Stimulated activated CD8-positive, alpha-beta memory T cell treated with anti-CD3 and anti-CD28 coated beads, Interleukin-7, amount 100 ng/mL, for 48 hours (primary cell): Measurements from ENCODE around the gene DPH6.
"Not testable (repeated sequence)": the region's sequence is repeated elsewhere in the genome, so short reads cannot be mapped to it uniquely, and the experiment has no call there.

Experiments
- DNase-seq, 2 donors: peaks; one replicate each; pipeline ENCODE4 v3.0.0-alpha.2; 2020; ENCODE audit warnings: low read depth in 1 of 2; ENCODE audit errors: extremely low read depth in 1 of 2

DPH6 gene

DNA sequence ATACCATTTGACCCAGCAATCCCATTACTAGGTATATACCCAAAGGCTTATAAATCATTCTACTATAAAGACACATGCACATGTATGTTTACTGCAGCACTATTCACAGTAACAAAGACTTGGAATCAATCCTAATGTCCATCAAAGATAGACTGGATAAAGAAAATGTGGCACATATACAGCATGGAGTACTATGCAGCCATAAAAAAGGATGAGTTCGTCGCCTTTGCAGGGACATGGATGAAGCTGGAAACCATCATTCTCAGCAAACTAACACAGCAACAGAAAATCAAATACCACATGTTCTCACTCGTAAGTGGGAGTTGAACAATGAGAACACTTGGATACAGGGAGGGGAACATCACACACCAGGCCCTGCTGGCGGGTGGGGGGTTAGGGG lies 104.7 kb downstream of the DPH6 start:
- DNase-seq, result not testable (repeated sequence)

DNA sequence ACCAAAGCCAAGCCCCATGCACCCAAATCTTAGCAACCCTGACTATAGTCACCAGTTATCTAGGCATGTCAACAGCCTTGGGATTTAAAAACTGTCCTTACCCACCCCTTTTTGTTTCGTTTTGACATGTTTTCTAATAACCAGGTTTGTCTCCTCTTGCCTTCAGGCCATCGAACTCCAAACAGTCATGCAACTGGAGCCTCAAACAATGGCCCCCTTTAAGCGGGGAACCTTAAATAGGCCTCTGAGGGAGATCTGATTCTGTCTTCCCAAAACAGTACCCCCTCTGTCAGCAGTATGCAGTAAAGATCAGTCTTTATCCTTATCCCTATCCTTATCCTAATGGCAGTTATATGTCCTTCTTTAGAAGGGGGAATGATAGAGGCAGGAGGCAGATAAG lies 105.7 kb downstream of the DPH6 start:
- DNase-seq, result no peak

DNA sequence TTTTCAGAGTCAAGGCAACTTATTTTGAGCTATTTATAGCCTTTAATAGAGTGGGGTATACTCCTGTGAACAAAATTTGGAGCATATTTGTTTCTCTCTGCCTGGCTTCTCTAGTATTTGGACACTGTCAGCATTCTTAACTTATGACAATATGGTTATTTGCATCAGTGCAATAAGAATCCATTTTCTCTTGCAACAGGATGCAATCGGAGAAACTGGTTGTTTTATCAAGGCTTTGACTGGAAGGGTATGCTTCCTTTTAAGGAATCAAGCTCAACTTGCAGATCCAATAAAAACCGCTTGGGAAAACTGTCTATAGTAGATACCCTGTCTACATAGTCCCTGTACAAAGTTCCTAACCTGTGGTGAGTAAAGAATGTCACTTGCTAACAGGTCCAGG lies 106.7 kb downstream of the DPH6 start:
- DNase-seq, result no peak

DNA sequence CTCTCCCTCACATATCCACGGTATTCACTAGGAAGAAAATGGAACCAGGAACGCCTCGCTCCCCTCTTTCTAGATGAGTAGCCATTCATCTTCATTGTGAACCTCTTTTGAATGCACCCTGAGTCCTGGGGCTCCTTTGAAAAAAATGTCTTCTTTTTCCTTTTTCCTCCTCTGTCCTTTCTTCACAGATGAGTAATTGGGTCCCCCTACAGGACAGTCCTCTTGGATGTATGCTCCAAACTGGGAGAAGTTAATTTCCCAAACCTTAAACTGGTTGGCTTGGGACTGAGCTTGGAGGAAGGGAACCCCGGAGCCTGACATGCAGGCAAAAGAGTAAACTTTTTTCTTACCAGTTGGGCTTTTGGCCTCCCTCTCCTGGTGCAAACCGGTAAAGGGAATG lies 108.8 kb downstream of the DPH6 start:
- no peak for DNase-seq

DNA sequence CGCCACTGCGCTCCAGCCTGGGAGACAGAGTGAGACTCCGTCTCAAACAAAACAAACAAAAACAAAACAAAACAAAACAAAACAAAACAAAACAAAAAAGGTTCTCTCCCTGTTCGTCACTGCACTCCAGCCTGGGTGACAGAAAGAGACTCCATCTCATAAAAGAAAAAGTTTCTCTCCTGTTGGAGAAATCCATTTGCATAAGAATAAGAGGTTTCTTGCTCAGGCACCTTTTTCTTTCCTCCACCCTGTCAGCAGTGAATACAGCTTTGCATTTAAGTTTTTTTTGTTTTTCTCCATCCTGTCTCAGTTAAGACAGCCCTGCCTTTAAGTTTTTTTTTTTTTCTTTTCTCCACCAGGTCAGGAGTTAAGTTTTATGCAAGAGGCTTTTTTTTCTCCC lies 109.5 kb downstream of the DPH6 start:
- no peak for DNase-seq

DNA sequence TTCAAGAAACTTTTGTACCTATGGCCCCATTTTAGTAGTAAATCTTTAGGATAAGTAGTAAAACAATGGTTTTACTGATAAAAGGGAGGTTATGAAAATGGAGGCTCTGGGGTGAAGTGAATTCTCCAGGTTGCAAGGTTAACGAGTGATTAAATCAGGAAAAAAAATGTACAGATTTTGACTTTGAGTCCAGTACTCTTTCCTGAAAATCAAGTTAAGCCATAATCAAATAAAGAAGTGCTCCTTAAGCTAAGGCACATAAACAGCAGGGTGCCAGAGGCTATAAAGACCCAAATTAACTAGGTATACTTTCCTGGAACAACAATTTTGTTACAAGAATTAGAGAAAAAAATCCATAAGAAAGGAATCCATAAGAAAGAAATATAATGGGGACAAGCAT lies 114.7 kb downstream of the DPH6 start:
- no peak for DNase-seq

DNA sequence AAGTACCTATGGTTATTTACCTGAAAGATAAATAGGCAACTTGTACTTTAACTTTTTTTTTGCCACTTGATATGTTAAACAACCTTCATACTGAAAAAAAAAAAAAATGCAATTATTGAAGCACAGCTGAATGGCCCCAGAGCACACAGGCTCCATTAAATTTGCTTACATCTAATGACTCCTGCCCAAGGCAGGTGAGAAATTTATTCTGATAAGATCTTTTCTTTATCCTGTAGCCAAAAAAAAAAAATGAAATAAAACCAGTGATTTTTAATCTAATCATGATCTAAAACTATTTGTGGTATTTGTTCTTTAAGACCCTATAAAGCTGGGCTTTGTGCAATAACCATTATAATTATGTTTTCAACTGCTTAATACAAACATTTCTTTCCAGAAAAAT lies 115.7 kb downstream of the DPH6 start:
- no peak for DNase-seq

DNA sequence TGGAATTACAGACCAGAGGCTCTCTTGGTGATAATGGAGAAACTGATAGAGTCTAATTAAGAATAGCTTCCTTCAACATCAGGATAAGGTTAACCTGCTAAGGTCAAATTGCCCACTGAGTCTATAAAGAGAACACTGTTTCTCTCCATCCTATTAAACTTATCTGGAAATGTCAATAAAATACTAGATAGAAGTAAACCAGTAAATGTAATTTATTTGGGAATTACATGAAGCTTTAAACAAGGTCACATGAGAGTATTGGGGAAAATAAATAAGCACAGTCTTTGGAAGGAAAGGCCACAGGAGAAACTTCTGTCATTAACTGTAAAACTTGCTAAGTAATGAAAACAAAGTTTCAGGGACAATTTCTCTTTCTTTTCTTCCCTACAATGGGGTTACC lies 118.5 kb downstream of the DPH6 start:
- DNase-seq, result no peak

DNA sequence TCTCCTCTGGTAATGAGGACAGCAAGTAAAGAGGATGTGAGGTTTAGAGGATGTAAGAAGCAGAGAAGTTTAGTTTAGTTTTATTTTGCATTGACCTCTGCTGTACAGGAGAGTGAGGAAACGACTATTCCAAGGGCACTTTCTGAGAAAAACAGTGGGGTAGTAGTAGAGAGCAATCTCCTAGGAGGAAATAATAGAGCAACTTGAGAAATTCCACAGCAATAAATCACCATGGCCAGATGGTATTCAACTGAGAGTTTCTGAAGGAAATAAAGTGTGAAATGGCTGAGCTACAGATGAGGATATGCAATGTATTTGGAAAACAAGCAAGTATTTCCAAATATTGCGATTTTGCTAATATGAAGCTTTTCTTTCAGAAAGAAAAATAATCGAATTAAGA lies 118.9 kb downstream of the DPH6 start:
- DNase-seq, result no peak

DNA sequence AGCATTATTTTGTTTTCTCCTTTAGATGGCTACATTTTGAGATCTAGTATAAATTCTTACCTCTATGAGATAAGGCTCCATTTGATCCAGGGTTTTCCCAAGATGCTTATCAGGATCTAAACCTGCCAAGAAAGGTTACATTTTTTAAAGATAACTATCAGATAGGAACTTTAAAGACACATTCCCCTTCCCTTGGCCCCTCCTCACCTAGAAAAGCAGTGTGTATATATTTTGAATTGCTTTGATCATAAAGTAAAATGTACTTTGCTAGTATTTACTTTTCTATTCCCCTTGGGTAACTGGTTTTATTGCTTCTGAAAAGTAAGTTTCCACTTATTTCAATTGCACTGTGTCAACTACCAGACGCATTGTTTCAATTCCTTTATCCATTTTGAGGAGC lies 135.2 kb downstream of the DPH6 start:
- no peak for DNase-seq

DNA sequence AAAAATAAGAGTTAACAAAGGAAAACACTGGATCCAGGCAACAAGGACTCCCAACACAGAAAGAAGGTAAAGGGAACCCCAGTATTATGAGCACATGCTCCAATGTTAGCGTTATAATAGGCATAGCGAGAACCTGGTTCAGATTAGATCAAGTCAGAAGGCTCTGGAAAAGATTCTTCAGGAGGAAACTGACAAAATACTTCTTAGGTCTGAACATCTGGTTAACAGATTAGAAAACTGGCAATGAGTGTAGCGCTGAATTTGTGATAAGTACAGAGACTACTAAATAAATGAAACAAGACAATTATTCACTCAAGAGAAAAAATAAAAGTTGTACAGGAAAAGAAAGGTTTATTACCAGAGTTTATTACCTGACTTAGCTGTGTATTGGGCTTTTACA lies 146.1 kb downstream of the DPH6 start:
- DNase-seq, result no peak

DNA sequence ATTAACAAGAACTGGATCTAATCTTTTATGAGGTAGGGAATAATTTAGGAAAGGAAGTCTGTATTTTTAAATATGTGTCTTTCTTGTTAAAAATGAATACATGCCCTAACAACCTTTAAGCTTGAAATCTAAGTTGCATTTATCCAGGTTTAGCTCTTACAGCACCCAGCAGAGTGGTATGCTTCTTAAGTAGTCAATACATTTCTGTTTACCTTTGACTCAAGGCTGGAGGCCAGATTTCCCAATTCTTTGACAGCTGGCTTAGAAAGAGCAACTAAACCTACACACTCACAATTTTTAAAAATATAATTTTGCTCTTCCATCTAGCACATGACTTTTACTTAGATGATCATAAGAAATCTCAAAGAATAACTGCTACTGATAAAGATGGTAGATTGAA lies 148.9 kb downstream of the DPH6 start:
- no peak for DNase-seq

DNA sequence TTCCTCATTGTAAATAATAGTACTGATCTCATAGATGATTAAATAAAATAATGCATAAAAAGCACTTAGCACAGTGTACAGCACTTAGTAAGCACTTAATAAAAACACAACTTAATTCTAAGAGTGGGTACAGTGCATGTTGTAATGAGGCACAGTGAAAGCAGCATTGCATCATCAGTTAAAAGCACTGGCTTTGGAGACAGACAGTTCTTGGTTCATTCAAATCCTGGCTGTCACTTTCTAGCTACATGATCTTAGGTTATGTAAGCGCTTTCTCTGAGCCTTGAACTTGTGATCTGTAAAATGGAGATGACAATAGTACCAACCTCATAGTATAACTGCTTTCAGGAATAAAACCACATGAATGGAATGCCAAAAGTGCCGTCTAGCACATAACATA lies 151.5 kb downstream of the DPH6 start:
- DNase-seq, result no peak

DNA sequence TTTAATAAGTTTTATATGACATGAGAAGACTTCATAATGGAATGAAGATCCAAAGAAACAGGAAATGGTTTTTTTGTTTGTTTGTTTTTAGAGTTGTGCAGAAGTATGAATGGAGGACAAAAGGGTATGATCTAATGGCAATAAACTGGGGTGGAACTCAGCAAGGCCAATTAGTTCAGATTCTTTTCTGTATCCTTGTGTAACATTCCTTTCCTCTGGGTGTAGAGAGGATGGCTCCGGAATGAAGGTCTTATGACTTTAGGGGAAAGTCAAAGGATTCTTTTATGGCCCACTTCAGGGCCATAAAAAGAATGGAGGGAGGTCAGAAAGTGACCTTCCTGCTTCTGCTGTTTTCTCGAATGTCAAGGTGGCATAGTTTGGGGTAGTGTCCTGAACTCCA lies 152.6 kb downstream of the DPH6 start:
- no peak for DNase-seq

DNA sequence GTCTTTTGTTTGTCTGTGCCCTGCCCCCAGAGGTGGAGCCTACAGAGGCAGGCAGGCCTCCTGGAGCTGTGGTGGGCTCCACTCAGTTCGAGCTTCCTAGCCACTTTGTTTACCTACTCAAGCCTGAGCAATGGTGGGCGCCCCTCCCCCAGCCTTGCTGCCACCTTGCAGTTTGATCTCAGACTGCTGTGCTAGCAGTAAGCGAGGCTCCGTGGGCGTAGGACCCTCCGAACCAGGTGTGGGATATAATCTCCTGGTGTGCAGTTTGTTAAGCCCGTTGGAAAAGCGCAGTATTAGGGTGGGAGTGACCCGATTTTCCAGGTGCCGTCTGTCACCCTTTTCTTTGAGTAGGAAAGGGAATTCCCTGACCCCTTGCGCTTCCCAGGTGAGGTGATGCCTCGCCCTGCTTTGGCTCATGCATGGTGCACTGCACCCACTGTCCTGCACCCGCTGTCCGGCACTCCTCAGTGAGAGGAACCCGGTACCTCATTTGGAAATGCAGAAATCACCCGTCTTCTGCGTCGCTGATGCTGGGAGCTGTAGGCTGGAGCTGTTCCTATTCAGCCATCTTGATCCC lies 154.5 kb downstream of the DPH6 start:
- not testable (repeated sequence) for DNase-seq

DNA sequence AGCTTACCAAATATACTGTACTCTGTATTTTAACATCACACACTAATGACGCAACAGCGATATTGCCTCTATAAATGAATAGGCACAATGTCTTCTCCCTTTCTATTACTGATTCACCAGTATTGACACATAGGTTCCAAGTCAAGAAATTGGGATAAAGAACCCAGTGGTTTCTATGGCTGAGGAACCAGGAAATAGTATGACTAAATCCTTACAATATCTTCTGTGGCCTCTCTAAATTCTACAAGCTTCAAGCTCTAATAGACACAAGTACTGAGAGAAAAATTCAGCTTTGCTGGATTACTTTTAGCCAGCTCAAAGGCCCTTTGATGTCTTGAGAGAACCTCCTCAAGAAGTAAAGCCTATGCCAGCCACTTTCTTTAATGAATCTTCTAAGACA lies 162.5 kb downstream of the DPH6 start:
- no peak for DNase-seq

DNA sequence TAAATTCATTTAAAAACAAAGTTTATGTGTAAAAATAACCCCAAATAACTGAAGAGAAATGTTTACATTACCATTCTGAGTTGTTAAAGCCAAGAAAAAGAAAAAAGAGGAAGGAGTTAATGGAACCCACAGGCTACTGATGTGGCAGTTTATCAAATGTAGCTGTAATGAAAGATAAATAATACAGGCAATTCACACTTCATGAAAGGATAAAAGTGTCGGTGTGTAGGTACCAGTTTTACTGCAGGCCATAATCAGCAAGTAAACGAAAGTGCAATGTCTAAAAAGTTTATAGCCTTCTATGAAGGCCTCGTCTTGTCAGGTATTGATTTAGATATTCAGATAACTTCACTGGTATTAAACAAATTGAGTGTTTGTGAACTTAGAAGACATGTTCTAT lies 164.6 kb downstream of the DPH6 start:
- DNase-seq, result no peak

DNA sequence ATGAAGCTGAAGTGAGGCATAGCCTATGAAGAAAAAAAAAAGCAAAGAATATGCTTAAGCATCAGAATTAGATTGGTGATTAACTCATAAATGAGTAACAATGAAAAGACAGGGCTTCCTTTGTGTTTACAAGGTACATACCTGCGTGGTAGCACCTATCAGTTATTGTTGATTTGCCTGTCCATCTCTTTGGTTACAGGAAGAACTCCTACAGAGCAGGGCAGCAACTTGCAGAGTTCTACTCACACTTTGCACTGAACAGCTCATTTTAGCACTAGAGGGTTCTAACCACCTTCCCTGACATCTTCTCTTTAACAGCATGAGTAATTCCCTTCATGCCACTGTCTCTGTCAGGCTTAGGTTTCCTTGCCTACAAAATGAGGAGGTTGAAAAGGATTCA lies 166.0 kb downstream of the DPH6 start:
- DNase-seq, result no peak

DNA sequence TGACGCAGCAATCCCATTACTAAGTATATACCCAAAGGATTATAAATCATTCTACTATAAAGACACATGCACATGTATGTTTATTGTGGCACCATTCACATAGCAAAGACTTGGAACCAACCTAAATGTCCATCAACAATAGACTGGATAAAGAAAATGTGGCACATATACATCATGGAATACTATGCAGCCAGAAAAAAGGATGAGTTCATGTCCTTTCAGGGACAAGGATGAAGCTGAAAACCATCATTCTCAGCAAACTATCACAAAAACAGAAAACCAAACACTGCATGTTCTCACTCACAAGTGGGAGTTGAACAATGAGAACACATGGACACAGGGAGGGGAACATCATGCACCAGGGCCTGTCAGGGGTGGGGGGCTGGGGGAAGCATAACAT lies 167.5 kb downstream of the DPH6 start:
- DNase-seq, result not testable (repeated sequence)

DNA sequence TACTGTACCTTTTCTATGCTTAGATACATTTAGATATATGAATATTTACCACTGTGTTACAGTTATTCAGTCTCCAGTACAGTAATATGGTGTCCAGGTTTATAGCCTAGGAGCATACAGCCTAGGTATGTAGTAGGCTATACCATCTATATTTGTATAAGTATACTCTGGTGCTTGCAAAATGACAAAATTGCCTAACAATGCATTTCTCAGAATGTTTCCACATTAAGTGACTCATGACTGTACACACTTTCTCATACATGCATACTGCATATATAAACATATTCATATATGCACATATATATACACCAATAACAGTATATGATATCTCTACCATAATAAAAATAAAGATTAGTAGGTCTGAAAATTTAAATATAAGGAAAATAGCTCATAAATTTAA lies 169.3 kb downstream of the DPH6 start:
- DNase-seq, result no peak

DNA sequence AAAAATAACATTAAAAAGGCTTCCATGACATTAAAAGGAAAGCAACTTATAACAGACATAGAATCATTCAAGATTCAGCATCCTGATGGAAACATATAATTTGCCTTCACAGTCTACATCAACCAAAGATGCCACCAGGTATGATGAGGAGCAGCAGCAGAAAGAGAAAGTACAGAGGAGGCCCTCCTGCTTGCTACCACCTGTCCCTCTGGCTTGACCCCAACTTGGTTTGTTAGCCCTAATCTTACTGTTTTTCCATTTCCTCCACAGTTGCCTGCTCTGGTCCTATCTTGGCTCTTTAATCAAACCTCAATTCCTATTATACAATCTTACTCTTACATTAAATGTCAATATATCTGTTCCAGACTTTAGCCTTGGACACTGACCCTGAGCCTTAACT lies 171.3 kb downstream of the DPH6 start:
- no peak for DNase-seq

DNA sequence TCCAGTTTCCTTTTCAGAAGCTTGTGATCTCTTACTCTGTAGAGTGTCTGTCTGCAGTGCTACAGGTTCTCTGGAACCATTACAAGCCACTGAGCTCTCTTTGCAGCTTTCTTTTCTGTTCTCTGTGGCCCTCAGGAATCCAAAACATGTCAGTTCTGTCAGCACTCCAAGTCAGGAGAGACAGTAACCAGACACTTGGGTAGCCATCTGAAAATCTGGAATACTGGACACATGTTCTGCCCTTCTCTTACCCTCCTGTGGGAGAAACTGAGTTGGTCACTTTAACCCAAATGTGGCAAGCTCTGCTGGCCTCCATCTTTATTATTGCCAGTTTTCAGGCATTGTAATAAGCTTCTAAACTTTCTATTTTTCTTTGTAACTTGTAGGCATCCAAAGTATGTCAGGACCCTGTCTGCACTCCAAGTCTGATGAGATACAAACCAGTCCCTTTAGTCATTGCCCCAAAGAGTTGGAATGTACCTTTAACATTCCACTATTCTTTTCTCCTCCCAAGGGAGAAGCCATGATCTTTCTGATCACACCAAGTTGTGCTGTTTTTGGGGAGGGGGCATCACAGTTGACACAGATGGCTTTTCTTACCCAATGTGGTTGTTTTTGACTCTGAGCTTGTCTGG lies 183.7 kb downstream of the DPH6 start:
- DNase-seq, result no peak

DNA sequence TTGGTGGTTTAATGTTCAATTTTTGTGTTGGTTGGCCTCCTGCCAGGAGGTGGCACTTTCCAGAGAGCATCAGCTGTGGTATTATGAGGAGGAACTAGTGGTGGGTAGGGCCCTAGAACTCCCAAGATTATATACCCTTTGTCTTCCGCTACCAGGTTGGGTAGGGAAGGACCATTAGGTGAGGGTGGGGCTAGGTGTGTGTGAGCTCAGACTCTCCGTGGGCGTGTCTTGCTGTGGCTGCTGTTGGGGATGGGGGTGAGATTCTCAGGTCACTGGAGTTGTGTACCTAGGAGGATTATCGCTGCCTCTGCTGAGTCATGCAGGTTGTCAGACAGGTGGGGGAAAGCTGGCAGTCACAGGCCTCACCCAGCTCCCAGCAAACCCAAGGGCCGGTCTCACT lies 187.1 kb downstream of the DPH6 start:
- no peak for DNase-seq
